ENCODE data around the gene COX4I2. TPM values are rescaled to one million over a fixed set of nuclear protein-coding genes. Genes with fewer than 3 reads are reported as not detected.

The COX4I2 gene
- total and polyA plus RNA-seq, 2 of the 8 experiments (the other 6 are each of a cell fraction or from before 2014, with no cell fraction given) = 0.26 TPM; not detected in 1

DNA sequence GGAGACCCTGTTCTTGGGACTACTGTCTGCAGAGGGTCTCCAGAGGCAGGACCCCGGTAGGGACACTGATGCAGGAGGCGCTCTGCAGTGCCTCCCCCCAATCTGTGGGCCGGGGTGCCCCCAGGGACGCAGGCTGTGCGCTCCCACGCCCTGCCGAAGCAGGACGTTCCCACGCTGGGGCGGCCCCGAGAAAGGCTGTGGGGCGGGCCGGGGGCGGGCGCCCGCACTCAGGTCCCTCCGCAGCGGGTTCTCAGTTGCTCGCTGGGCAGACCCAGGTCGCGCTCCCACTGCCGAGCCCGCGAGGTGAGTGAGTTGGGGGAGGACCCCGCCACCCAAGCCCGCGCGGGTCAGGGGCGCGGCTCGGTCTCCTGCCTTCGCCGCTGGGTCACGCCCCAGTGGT is at the start of gene COX4I2 (continued):
- TF ChIP-seq NANOG (IDR thresholded peaks at IDR 0.05; ENCODE audit: insufficient read depth, low read depth, low read length, poor library complexity, severe bottlenecking) = no peak
- TF ChIP-seq GABPA (IDR thresholded peaks at IDR 0.05; ENCODE audit: borderline replicate concordance, insufficient read depth, low read length) = no peak
- no peak for TF ChIP-seq POU5F1 (IDR thresholded peaks at IDR 0.05; ENCODE audit: low read depth, low read length)

Measured in H1 (cell line).